ENCODE data around the gene KL. TPM values are rescaled to one million over a fixed set of nuclear protein-coding genes. Genes with fewer than 3 reads are reported as not detected.

KL gene
- total and polyA plus RNA-seq, 2 of the 8 experiments (the other 6 are each of a cell fraction or from before 2014, with no cell fraction given) = 0.02 TPM; not detected in 1

- Histone ChIP-seq H4K91ac (replicated peaks; ENCODE audit: insufficient read length, low read length) (no peak overlapping the region), H3K9ac (replicated peaks in 1 of 4; ENCODE audit: extremely low read depth in 1 of 4, low read depth in 3 of 4, low read length in 3 of 4) (no peak overlapping the region), H3K4me1 (replicated peaks in 1 of 4; ENCODE audit: control insufficient read depth in 3 of 4, insufficient read depth in 4 of 4, low read length in 3 of 4) (0 out of 7 replicates have a peak, but pooled peaks cover 0 to 3% (median 0%) of the 10 kb centered on the region in 4 experiments), H3K4ac (replicated peaks; ENCODE audit: insufficient read length, low read depth, low read length) (no peak overlapping the region), H2AK5ac (ENCODE audit: low read depth, low read length) (no peak overlapping the region), H3K79me1 (ENCODE audit: low read depth, low read length) (no peaks in the 10 kb centered on the region), H3K4me3 (ENCODE audit: extremely low read depth in 1 of 4, insufficient read depth in 2 of 4, low read depth in 3 of 4, low read length in 4 of 4) (no peak overlapping the region), H4K8ac (ENCODE audit: extremely low read depth, insufficient read depth, low read length) (no peak overlapping the region), H2BK20ac (ENCODE audit: low read length) (no peak overlapping the region), H3K9me3 (ENCODE audit: insufficient read depth in 2 of 2, low read depth in 1 of 2, low read length in 1 of 2) (peaks cover 8 to 10% of the 10 kb centered on the region in 2 experiments), H3K4me2 (ENCODE audit: insufficient read depth in 1 of 2, low read depth in 2 of 2, low read length in 2 of 2) (no peak overlapping the region), H3K23me2 (ENCODE audit: low read depth, low read length) (no peaks in the 10 kb centered on the region), H3K18ac (ENCODE audit: extremely low read depth, low read length) (no peak overlapping the region), H4K20me1 (replicated peaks in 1 of 2; ENCODE audit: control insufficient read depth in 1 of 2, insufficient read depth in 2 of 2, low read length in 2 of 2) (no peaks in the 10 kb centered on the region), H3K27ac (ENCODE audit: low read depth, low read length) (no peak overlapping the region), H2AFZ (ENCODE audit: low read length) (no peak overlapping the region), H3K79me2 (ENCODE audit: control insufficient read depth in 1 of 2, insufficient read depth in 2 of 2, low read length in 2 of 2) (no peaks in the 10 kb centered on the region), H3K14ac (ENCODE audit: insufficient read length) (no peak overlapping the region), H3K56ac (replicated peaks; ENCODE audit: insufficient read length, low read depth, low read length) (no peak overlapping the region), H2BK5ac (ENCODE audit: low read depth, low read length) (no peak overlapping the region), H4K5ac (ENCODE audit: insufficient read length, low read depth, low read length) (no peak overlapping the region), H2BK15ac (ENCODE audit: low read length) (no peak overlapping the region), H2BK120ac (replicated peaks; ENCODE audit: low read depth, low read length) (no peak overlapping the region), H3K23ac (ENCODE audit: insufficient read length) (no peak overlapping the region), H2BK12ac (ENCODE audit: low read depth, low read length) (no peak overlapping the region), H3K36me3 (ENCODE audit: control insufficient read depth in 2 of 4, insufficient read depth in 4 of 4, low read length in 3 of 4) (no peaks in the 10 kb centered on the region), H3K27me3 (replicated peaks in 1 of 4; ENCODE audit: control insufficient read depth in 3 of 4, extremely low read depth in 1 of 4, insufficient read depth in 3 of 4, low read length in 3 of 4) (peaks cover 0 to 1% (median 0%) of the 10 kb centered on the region in 4 experiments; a peak in 1 of 7 replicates)
- no peak for DNase-seq (ENCODE audit: low read depth in 1 of 2, low spot score in 2 of 2)
- CTCF ChIA-PET (ENCODE audit: partially characterized antibody) = no interaction called here
- FAIRE-seq = no peak
- POLR2A ChIA-PET (ENCODE audit: partially characterized antibody) = no interaction called here
- 91% methylated on average over 3 of the region's 3 CpGs; no CpG with 5 or more reads in 1 of the 2 experiments for WGBS, 2 experiments (ENCODE audit: extremely low coverage in 1 of 2, insufficient coverage in 1 of 2, insufficient read length in 1 of 2, insufficient replicate concordance in 2 of 2, low coverage in 1 of 2, low lambda C conversion rate in 2 of 2, missing lambda C conversion rate in 1 of 2)
- TF ChIP-seq ATF2 (IDR thresholded peaks at IDR 0.05; ENCODE audit: low read length) (no peak), CTBP2 (IDR thresholded peaks at IDR 0.05; ENCODE audit: borderline replicate concordance, insufficient read depth, insufficient read length, low read length) (no peak), SRF (IDR thresholded peaks at IDR 0.05; ENCODE audit: low read depth, low read length) (no peak), POLR2A (IDR thresholded peaks at IDR 0.05; ENCODE audit: control extremely low read depth in 1 of 2, low read depth in 2 of 2, low read length in 2 of 2) (no peak), JUN (IDR thresholded peaks at IDR 0.05; ENCODE audit: low read depth, low read length) (no peak), CHD2 (IDR thresholded peaks at IDR 0.05; ENCODE audit: low read length) (no peak), BRCA1 (IDR thresholded peaks at IDR 0.05; ENCODE audit: low read depth, low read length) (no peak), MAX (IDR thresholded peaks at IDR 0.05) (no peak), SIX5 (IDR thresholded peaks at IDR 0.05; ENCODE audit: low read depth, low read length) (no peak), TCF12 (IDR thresholded peaks at IDR 0.05; ENCODE audit: low read depth, low read length) (no peak)
- TF ChIP-seq, protein P1, sequence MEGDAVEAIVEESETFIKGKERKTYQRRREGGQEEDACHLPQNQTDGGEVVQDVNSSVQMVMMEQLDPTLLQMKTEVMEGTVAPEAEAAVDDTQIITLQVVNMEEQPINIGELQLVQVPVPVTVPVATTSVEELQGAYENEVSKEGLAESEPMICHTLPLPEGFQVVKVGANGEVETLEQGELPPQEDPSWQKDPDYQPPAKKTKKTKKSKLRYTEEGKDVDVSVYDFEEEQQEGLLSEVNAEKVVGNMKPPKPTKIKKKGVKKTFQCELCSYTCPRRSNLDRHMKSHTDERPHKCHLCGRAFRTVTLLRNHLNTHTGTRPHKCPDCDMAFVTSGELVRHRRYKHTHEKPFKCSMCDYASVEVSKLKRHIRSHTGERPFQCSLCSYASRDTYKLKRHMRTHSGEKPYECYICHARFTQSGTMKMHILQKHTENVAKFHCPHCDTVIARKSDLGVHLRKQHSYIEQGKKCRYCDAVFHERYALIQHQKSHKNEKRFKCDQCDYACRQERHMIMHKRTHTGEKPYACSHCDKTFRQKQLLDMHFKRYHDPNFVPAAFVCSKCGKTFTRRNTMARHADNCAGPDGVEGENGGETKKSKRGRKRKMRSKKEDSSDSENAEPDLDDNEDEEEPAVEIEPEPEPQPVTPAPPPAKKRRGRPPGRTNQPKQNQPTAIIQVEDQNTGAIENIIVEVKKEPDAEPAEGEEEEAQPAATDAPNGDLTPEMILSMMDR (IDR thresholded peaks at IDR 0.05; ENCODE audit: control extremely low read depth in 1 of 3, insufficient read depth in 1 of 3, low read depth in 1 of 3, low read length in 3 of 3) = no peak
These were observed 9.6 kb upstream of the KL start for GRCh38 chr13:33006638-33007037.
